D721Med (cell line): Measurements from ENCODE around the gene GMFB.
"Not testable (repeated sequence)": the region's sequence is repeated elsewhere in the genome, so short reads cannot be mapped to it uniquely, and the experiment has no call there.

ENCODE experiments used
- DNase-seq: peaks from one replicate; pipeline ENCODE4 v3.0.0; 2011; ENCODE audit warnings: low spot score; ENCODE audit not compliant: insufficient read length
- FAIRE-seq: peaks from 2 replicates; lab custom pipeline; 2011; peaks lifted over from hg19 to GRCh38; lab: Jason Lieb, UNC
- TF ChIP-seq, protein P1 (sequence below): IDR thresholded peaks from 2 replicates; pipeline ENCODE4 v1.5.1; 2012; ENCODE audit warnings: mild to moderate bottlenecking, control low read depth; ENCODE audit not compliant: insufficient read depth; ENCODE audit errors: missing control alignments

The GMFB gene

DNA sequence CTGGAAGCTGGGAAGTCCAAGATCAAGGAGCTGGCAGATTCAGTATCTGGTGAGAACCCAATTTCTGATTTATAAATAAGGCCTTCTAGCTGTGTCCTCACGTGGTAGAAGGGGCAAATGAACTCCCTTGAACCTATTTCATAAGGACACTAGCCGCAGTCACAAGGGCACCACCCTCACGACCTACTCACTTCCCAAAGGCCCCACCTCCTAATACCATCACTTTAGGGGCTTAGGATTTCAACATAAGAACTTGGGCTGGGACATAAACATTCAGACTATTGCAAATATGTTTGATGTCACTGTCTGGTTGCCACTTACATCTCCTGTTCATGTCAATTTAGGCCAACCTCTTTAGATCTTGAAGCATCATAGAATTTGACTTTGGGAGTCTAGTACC is 36.8 kb downstream of the GMFB start:
- no peak for DNase-seq
- no peak for FAIRE-seq
- TF ChIP-seq, protein P1, sequence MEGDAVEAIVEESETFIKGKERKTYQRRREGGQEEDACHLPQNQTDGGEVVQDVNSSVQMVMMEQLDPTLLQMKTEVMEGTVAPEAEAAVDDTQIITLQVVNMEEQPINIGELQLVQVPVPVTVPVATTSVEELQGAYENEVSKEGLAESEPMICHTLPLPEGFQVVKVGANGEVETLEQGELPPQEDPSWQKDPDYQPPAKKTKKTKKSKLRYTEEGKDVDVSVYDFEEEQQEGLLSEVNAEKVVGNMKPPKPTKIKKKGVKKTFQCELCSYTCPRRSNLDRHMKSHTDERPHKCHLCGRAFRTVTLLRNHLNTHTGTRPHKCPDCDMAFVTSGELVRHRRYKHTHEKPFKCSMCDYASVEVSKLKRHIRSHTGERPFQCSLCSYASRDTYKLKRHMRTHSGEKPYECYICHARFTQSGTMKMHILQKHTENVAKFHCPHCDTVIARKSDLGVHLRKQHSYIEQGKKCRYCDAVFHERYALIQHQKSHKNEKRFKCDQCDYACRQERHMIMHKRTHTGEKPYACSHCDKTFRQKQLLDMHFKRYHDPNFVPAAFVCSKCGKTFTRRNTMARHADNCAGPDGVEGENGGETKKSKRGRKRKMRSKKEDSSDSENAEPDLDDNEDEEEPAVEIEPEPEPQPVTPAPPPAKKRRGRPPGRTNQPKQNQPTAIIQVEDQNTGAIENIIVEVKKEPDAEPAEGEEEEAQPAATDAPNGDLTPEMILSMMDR: no peak

DNA sequence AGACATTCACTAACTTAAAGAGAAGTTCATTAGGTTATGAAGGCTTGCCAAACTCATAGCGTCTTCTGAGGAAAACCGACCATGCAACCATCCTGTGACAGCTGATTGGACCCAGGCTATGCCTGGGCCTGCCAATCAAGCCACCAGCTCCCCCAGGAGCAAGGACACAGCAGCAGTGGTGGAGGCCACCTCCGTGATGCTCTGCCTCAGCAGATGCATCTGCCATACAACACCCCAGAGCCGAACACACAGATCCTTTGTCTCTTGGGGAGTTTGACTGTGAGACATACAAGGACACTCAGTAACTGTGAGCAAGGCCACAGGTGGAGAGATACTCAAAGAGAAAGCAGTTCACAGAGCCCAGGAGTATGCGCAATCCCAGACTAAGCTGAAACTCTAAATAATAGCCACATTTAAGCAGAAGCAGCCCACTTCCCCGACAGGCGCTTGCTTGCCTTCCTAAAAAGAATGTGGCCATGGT is 37.6 kb downstream of the GMFB start:
- no peak for DNase-seq
- TF ChIP-seq, protein P1: no peak
- FAIRE-seq: no peak

DNA sequence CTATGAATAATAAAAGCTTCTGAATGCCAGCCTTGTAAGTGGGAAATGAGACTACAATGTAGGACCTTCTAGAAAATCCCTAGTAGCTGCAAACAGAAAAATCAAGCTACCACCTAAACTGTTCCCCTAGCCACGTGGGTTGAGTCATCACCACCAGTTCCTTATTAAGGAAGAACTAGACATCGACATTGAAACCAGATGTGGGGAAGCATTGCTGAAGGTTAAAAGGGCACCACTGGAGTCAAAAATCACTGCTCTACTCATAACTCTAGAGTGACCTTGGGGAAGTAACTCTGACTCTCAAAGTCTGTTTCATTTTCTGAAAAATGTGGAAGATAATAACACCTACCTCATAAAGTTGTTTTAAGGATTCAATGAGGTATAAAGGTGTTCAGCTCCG is 38.2 kb downstream of the GMFB start:
- DNase-seq: no peak
- TF ChIP-seq, protein P1: no peak
- no peak for FAIRE-seq

DNA sequence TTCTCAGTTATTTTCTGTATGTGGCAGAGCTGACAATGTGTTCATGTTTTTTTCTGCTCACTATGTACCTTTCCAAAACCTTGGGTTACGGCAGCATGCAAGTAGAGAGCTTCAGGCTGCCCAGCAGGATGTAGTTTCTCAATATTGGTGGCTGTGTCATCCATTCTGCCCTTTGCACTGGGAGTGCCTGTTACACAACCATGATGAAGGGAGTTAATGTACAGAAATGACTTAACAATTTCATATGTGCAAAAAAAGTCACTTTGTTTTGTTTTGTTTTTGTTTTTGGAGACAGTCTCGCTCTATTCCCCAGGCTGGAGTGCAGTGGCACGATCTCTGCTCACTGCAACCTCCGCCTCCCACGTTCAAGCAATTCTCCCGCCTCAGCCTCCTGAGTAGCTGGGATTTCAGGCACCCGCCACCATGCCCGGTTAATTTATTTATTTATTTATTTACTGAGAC is 41.5 kb downstream of the GMFB start:
- FAIRE-seq: no peak
- no peak for DNase-seq
- TF ChIP-seq, protein P1: no peak

DNA sequence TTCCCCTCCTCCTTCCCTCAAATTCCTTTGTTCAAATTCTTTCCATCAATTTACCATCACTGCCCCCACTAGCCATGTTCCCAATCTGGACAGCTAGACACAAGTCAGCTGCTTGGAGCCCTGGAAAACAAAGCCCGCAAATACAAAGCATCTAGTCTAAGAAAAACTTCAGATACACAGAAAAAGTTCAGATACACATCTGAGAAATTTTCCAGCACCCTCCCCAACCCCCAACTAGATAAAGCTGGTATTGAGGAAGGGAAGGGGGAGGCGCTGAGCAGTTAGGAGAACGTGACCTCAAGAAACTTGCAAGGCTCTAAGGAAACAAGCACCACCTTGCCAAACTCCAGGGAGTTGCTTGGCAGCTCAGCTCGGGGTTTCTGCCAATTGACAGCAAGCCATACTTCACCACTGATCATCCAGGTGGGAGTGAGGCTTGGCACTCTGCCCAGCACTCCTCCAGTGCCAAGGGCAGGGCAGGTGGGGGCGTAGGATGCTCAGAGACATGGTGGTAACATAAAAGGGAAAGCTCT is 42.6 kb downstream of the GMFB start:
- TF ChIP-seq, protein P1: no peak
- DNase-seq (no peak), FAIRE-seq (no peak)

DNA sequence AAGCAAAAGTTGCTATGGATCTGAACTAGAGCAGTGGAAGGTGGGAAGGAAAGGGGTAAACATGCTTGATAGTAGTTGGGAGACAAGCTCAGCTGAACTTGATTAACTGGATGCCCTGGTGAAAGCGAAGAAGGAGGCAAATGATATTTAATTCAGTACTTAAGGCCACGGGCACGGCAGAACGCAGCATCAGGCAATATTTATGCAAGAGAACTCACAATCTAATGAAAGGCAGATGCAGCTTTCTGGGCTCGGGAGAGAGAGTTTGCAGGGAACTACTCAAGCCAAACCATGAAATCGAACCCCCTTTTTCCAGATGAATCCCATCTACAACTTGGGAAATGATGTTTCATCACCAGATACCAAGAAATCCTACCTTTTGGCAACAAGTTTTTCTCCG is 44.1 kb downstream of the GMFB start:
- FAIRE-seq (no peak), DNase-seq (no peak)
- TF ChIP-seq, protein P1: no peak

DNA sequence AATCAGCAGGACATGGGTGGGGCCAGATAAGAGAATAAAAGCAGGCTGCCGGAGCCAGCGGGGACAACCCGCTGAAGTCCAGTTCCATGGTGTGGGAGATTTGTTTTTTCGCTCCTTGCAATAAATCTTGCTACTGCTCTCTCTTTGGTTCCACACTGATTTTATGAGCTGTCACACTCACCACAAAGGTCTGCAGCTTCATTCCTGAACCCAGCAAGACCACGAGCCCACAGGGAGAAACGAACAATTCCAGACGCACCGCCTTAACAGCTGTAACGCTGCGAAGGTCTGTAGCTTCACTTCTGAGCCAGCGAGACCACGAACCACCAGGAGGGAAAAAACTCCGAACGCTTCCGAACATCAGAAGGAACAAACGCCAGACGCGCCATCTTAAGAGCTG is 44.8 kb downstream of the GMFB start:
- FAIRE-seq: no peak
- TF ChIP-seq, protein P1: no peak
- DNase-seq: no peak

DNA sequence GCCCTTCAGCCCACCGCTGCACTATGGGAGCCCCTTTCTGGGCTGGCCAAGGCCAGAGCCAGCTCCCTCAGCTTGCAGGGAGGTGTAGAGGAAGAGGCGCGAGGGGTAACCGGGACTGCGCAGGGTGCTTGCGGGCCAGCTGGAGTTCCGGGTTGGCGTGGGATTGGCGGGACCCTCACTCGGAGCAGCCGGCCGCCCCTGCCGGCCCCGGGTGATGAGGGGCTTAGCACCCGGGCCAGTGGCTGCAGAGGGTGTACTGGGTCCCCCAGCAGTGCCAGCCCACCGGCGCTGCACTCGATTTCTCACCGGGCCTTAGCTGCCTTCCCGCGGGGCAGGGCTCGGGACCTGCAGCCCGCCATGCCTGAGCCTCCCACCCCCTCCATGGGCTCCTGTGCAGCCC is 45.8 kb downstream of the GMFB start:
- DNase-seq, FAIRE-seq: not testable (repeated sequence)
